HG02970 (cell line): ENCODE results near the gene SPATA20.

Experiments
- ATAC-seq: cut with Tn5 transposase; IDR thresholded peaks from one replicate; pipeline ENCODE4 v1.9.1; 2021; ENCODE audit warnings: mild to moderate bottlenecking, moderate library complexity, moderate number of reproducible peaks; ENCODE audit not compliant: unreplicated experiment, low FRiP score

SPATA20 gene

DNA sequence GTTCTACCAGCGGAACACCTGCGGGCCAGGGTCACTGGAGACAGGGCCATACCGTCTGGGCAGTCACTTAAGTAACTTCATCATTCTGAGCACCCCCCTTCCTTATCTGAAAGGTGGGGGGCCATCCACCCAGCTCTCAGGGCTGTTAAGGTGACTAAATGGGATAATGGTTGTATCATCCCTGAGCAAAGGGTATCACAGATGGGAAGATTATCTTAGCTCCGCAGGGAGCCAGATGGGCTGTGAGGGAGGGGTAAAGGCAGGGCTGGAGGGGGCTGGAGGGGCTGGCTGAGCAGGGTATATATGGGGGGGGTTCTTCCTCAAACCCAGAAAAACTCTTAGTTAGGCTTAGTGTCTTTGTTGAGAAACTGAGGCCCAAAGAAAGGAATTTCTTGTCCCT is 10.7 kb downstream of the SPATA20 start:
- ATAC-seq: no peak

DNA sequence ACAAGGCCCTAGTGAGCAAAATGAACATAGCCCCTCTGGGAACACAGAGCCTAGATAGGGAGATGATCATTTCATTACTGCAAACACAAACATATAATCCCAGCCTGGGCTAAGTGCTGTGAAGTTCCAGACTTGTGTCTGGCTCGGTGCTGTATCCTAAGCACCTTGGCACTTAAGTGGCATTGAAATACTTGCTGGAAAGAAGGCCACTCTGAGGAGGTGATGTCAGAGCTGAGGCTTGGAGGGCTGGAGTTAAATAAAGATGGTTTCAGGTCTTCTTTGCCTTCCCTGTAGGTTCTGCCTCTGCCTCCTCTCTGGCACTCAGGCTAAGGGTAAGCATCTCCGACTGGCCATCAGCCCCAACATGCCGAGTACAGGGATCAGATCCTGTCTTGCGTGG is 11.1 kb downstream of the SPATA20 start:
- no peak for ATAC-seq

DNA sequence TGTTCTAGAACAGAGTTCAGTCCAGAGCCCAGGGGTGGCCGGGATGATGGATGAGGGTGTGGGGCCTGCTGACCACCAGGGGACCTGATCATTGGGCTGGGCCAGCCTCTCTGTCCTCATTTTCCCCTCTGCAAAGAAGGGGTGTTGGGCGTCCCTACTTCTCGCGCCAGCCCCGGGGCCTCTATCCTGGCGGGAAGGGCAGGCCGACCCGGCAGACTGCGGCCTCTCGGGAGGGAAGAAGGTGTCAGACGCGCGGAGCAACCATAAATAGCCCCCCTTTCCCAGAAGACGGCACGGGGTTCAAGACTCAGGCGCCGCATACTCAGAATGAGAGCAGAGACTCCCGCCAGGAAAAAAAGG is 11.6 kb downstream of the SPATA20 start:
- ATAC-seq: no peak

DNA sequence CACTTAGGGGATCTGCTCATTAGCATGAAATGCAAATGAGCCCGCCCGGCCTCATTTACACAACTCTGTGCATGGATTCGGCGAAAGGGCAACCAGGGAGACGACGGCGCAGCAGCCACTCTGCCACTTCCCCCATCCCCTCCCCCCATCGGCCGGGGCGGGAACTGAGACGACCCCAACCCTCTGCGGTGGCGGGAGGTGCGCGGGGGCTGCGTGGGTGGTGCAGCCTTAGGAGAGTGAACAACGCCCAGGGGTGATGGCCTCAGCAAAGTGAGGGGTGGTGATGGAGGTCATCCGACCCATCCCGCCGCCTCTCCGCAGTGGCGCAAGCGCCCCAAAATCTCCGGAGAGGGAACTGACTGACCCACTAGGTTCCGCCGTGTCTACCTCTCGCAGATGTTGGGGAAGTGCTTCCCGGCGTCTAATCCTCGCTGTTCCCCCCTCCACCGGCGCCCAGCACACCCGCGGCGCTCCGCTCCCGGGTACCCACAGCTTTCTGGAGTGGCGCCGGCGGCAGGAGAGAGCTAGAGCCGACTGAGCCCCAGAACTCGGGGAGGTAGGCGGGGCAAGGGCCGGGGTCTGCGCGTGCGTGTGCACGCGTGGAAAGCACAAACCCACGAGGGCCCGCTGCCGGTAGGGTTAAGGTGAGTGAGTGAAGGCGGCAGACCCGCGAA is 12.1 kb downstream of the SPATA20 start:
- ATAC-seq: no peak

DNA sequence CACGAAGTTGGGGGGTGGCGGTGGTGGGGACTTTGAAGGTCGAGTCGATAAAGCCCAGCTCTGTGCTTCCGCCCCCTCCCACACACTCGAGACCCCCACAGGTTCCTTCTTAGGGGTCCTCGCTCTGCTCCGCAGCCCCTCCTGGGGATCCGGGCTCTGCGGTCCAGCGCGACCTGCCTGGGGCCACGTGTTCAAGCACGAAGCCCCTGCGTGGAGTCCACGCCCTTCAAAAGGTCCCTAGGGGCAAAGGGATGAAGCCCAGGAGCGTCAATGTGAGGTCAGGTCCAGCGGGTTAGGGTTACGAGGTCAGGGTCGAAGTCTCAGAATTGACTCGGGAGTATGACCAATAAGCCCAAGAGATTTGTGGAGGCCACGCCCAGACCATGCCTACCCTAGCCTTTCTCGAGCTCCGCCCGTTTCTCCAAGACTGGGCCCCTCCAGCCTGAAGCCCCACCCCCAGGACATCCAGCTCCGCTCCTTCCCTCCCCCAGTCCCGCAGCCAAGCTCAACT is 12.8 kb downstream of the SPATA20 start:
- no peak for ATAC-seq

DNA sequence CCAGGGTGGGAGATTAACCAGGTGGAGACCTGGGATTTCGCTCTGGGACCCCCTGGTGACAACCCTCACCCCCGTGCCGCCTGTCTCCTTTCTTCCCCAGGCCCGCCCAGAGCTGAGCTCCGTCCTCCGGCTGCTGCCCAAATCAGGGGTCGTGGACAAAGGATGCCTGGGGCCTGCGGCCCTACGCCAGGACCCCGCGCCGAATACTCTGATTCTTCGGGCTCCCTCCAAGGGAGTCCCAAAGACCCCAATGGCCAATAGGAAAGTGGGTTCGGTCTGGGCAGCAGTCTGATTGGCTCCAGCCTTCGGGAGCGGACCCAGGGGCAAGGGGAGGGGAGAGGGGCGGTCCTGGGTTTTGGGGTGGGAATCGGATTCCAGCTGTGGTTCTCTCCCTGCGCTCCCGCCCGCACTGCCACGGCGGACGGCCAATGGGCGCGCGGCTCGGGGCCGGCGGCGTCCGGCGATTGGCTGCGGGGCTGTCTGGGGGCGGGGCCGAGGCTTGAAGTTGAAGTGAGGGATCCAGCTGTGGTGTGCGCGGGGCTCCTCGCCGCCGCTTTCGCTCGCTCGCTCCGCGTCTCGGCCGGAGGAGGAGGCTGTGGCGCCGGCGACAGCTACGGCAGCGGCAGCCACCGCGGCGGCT is 13.3 kb downstream of the SPATA20 start, which contains the start of gene CACNA1G:
CACNA1G (plus strand) TSS at position 531 of the 640 bp plus-strand sequence. CDS start 745 bp downstream, outside the sequence.
- peak; percentile 61 for ATAC-seq

DNA sequence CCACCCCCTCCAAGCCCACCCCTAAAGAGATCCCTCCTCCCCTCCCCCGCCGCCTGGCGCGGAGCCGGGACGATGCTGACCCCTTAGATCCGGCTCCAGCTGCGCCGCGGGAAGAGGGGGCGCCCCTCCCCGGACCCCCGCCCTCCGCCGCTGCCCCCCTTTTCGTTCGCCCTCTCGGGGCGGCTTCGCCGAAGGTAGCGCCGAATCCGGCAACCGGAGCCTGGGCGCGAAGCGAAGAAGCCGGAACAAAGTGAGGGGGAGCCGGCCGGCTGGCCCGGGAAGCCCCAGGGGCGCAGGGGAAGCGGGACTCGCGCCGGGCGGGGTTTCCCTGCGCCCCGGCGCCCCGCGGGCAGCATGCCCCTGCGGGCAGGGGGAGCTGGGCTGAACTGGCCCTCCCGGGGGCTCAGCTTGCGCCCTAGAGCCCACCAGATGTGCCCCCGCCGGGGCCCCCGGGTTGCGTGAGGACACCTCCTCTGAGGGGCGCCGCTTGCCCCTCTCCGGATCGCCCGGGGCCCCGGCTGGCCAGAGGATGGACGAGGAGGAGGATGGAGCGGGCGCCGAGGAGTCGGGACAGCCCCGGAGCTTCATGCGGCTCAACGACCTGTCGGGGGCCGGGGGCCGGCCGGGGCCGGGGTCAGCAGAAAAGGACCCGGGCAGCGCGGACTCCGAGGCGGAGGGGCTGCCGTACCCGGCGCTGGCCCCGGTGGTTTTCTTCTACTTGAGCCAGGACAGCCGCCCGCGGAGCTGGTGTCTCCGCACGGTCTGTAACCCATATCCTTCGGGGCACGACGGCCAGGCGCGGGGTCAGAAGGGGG is 14.2 kb downstream of the SPATA20 start:
- ATAC-seq: peak; percentile 10

DNA sequence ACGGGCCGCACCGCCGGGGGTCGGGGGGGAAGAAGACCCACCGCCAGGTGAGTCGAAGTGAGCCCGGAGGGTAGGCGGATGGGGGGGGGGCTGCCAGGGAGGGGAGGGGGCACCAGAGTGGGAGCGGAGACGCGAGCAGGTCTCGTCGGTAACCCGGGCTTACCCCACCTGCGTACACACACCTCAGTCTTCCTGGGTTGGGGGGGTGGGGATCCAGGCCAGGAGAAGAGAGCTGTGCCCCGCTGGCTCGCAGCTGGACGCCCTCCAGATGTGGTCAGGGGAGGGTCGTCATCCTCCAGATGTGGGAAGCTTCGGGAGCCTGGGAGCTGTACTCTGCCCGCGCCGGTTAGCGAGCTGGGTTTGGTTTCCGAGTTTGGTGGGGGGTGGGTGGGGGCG is 14.8 kb downstream of the SPATA20 start:
- no peak for ATAC-seq

DNA sequence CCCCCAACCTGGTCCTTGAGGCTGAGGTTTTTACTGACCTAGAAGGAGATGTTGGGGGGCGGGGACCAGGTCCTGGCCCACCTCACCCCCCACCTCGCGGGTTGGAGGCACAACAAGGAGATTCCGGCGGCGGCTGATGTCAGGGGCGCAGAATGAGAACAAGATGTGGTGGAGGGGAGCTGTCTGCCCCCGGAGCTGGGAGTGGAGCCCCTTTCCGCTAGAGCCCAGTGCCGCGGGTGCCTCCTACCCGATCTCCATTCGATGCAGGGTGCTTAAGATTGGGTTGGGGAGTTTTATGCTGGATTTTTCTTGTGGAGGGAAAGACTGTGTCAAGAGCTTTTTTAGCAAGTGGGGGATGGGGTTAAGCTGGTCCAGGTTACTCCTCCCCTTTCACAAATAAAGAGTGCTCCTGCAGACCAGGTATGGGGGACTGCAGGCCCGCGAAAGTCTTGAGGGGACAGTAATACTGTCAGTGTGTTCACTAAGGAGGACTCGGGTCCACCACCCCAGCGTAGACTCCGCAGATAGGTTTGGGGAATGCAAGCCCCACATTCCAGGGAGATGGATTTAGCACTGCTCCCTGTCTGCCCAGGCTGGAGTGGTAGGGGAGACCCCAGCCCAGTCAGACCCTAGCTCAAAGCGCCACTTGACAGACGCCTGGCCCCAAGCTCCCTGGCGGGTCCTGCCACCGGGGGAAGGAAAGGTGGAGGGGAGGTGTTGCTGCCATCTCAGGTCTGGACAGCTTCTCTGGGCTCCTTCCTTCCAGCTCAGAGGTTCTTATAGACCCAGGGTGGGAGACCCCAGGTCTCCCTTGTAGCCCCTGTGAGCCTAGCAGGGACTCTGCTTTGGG is 15.5 kb downstream of the SPATA20 start:
- no peak for ATAC-seq

DNA sequence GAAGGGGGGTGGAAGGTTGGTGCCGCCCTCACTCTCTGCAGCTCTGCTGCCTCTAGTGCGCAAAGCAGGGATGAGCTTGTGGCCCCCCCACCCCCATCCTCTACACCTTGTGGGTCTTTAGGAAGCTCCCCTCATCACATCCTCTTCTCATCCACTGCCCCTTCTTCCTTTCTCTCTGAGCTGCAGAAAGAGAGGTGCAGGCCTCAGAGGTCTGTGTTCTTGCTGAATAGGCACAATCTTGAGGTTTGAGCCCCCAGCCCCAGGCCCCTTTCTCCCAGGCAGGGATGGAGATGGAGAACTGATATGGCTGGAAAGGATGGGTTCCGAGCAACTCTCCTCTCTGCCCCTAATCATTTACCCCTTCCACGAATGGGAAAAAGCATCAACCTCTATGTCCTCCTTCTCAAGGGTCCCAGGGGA is 16.1 kb downstream of the SPATA20 start:
- no peak for ATAC-seq

DNA sequence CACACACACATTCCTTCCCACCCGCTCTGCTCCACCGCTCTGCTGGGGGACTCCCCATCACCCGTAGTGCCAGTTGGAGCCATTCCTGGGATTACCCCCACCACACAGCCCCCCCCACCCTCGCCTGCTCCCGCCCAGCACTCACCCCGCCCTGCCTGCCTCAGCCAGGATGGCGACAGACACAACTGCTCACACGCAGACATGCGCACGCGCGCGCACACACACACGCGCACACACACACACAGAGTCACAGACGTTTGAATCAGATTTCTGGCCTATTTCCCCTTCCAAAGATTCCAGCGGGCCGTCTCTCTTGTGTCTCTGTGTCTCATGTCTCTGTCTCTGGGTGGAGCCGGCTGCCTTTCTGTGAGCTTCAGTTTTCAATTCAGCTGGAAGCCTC is 17.9 kb downstream of the SPATA20 start:
- ATAC-seq: no peak

DNA sequence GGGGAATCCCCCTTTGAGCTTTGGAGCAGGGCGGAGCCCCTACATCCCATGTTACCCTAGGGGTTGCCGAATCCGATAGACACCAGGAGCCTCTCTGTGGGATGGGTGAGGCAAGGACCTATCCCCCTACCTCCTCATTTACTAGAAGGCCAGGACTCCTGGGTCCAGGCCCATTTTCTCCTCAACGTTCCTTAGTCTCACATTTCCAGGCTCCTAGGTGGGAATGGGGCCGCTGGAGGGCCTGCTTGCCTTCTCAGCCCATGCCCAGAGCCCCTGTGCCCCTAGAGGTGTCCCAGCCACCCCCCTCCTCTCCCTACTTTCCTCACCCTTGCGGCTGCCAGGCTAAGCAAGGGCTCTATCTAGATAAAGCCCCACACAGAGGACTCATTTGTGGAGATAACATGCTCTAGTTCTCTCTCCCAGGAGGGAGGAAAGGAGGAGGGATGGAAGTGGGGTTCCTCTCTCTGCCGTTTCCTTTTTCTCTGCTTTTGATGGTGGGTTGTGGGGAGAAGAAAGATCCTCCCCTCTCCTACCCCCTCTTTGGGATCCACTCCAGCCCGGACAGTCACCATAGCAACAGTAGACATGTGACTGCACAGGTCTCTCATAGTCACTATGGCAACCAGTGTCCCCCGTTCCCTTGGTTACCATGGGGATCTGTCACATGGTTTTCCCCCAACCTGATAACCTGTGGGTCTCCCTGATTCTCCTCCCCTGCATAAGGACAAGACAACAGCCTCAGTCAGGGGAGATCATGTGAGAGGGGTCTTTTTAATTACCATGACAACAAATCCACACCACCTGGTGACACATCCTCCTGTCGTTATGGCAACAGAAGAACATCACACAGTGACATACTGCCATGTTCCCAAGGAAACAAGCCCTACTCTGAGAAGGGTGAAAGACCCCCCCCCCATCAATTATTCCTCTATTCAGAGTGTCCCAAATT is 18.7 kb downstream of the SPATA20 start:
- no peak for ATAC-seq

DNA sequence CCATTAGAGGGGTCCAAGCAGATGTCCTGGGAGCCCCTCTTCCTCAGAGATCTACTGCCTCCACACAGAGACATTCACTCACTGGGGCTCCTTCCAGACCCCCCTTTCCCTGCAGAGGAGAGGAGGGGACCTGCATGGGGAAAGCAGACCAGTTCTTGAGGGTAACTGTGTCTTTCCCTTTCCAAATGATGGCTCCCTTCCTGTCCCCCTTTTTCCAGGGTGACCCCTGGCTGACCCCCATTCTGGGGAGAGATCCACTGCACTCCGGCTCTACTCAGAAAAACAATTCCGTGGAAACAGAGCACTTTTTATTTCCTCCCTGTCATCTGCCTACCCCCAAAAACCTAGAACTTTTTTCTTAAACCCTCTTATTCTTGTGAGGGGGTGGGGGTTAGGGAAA is 19.9 kb downstream of the SPATA20 start:
- ATAC-seq: no peak

DNA sequence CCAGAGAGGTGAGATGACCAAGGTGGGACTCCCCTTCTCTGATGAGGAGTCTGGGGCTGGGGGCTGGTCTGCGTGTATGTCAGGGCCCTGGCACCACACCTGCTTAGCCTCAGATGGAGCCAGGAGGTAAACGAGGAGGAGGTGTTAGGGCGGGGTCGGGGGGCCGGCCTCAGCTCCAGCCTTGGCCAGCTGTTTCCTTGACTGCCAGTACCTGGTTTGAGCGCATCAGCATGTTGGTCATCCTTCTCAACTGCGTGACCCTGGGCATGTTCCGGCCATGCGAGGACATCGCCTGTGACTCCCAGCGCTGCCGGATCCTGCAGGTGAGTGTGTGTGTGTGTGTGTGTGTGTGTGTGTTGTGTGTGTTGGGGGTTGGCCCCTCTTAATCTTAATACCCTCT is 21.7 kb downstream of the SPATA20 start:
- no peak for ATAC-seq

DNA sequence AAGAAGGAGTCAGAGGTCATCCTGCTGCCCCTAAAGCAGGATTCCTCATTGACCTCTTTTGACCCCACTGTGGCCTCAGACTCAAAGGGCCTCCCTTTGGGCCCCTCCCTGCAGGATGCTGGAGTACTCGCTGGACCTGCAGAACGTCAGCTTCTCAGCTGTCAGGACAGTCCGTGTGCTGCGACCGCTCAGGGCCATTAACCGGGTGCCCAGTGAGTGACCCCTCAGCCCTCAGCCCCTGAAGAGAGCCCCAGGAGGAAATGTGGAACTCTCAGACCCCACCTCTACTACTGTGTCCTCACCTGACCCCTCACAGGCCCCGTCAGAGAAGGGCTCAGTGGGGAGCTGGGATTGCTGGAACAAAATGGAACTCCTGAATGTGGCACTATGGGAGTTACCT is 22.6 kb downstream of the SPATA20 start:
- ATAC-seq: no peak

DNA sequence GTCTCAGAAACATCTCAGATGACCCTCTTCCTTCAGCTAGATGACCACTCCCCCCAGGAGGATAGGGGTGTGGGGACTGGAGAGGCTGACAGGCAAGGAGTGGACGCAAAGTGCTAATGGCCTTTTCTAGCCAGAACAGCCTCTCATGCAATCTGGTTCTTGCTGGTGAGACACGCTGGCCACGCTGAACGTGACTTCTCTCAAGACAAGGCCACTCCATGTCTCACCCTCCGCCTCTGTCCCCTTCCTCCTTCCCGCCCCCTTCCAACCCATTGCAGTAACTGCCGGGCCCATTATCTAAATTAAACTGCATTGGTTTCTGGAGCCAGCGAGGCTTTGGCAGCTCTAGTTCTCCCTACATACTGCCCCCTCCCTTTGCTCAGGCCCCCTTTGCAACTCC is 23.1 kb downstream of the SPATA20 start:
- ATAC-seq: no peak

DNA sequence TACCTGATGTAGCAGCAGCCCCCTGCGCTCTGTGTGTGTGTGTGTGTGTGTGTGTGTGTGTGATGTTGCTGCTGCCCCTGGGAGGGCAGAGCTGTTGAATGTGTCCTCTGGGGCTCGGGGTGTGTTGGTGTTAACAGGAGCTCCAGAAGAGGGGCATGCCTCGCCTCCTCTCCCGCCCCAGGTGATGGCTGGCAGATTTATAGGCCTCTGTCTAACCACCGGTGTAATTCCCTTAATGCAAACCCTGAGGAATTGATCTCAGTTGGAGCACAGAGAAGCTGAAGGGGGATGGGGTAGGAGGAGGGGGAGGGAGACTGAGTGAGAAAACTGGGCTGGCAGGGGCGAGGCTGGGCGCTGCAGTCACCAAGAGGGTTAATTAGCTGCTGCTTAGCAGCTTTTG is 23.6 kb downstream of the SPATA20 start:
- ATAC-seq: no peak

DNA sequence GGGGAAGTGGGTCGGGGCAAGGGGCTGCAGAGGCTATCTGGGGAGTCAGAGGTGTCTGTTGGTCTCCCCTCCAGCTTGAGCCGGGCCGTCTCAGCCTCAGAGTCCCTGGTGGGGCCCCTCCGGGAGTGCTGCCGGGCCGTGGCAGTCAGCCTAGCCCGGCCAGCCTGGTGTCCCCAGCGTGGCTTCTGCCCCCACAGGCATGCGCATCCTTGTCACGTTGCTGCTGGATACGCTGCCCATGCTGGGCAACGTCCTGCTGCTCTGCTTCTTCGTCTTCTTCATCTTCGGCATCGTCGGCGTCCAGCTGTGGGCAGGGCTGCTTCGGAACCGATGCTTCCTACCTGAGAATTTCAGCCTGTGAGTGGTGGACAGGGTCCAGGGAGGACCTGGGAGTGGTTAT is 24.7 kb downstream of the SPATA20 start:
- no peak for ATAC-seq

DNA sequence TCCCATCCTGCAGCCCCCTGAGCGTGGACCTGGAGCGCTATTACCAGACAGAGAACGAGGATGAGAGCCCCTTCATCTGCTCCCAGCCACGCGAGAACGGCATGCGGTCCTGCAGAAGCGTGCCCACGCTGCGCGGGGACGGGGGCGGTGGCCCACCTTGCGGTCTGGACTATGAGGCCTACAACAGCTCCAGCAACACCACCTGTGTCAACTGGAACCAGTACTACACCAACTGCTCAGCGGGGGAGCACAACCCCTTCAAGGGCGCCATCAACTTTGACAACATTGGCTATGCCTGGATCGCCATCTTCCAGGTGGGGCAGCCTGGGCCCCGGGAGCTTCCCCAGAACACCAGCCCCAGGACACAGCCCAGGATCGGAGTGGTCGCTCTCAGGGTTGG is 25.6 kb downstream of the SPATA20 start:
- ATAC-seq: no peak
